Bone marrow (tissue), 2 donors: ENCODE measurements around the gene RILP.
A peak's percentile ranks its signal among the peaks of the same experiment; 100 is the strongest.
"Not testable (repeated sequence)": the region's sequence is repeated elsewhere in the genome, so short reads cannot be mapped to it uniquely, and the experiment has no call there.

ENCODE experiments used
- DNase-seq, 2 donors: peaks; one replicate each; lab custom pipeline; 2025; lab: John Stamatoyannopoulos, UW

RILP gene, protein sequence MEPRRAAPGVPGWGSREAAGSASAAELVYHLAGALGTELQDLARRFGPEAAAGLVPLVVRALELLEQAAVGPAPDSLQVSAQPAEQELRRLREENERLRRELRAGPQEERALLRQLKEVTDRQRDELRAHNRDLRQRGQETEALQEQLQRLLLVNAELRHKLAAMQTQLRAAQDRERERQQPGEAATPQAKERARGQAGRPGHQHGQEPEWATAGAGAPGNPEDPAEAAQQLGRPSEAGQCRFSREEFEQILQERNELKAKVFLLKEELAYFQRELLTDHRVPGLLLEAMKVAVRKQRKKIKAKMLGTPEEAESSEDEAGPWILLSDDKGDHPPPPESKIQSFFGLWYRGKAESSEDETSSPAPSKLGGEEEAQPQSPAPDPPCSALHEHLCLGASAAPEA

GRCh38 chr17:1649844-1650501 lies at the start of gene RILP:
TSS of gene RILP (minus strand) at chr17:1649866. CDS start at chr17:1649804, 62 bp downstream.
- DNase-seq, result peak in 1 of 2 donors; percentile 44

DNA sequence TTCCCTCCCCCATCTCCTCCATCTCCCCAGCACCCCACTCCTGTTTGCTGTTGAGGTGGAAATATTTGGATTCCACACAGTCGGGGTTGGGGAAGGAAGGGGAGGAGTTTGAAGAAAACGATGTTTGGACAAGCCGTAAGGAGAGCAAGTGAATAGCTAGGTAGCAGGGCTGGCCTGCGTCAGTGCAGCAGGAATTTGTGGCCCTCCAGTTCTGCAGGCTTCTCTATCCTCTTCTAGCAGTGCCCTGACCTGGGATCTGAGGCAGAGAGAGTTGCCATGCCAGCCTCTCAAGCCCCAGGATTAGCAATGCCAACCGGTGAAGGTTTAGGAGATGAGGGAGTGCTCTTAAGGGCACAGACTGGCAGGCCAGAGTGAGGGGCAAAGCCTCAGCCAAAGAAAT lies 48.0 kb upstream of the RILP start:
- DNase-seq, result no peak

DNA sequence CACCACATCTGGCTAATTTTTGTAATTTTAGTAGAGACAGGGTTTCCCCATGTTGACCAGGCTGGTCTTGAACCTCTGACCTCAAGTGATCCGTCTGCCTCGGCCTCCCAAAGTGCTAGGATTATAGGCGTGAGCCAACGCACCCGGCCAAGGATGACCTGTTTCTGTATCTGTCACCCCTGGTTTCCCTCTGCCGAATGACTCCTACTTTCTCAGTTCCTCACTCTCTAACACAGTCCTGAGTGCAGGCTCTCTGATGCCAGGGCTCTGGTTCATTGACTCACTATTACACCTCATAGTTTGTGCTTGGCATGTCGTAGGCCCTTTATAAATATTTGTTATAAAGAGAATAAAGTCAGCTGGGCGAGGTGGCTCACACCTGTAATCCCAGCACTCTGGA lies 45.7 kb upstream of the RILP start:
- no peak for DNase-seq

DNA sequence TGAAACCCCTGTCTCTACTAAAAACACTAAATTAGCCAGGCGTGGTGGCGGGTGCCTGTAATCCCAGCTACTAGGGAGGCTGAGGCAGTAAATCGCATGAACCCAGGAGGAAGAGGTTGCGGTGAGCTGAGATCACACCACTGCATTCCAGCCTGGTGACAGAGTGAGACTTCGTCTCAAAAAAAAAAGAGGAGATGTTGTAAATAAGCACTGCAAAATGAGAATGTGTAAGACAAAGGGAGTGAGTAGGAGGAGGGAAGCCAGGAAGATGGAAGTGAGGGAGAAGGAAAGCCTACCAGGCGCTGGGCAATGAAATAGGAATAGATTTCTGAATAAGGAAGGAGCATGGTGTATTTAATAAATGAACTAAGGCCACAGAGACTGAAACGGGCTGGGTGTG lies 43.7 kb upstream of the RILP start:
- DNase-seq, result no peak

DNA sequence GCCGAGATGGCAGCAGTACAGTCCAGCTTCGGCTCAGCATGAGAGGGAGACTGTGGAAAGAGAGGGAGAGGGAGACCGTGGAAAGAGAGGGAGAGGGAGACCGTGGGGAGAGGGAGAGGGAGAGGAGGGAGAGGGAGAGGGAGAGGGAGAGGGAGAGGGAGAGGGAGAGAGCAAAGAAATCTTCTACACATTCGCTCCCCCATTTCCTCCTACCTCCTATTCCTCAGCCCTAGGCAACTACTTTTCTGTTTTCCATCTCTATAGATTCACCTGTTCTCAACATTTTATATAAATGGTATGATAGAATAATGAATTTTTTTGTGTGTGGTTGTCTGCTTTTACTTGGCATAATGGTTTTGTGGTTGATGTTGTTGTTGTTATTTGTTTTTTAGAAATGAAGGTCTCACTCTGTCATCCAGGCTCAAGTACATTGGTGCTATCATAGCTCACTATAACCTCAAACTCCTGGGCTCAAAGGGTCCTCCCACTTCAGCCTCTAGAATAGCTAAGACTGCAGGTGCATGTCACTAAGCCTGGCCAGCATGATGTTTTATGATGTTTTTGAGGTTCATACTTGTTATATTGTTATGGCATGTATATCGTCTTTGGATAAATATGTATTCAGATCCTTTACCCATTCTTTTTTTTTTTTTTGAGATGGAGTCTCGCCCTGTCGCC lies 41.0 kb upstream of the RILP start:
- DNase-seq, result no peak

DNA sequence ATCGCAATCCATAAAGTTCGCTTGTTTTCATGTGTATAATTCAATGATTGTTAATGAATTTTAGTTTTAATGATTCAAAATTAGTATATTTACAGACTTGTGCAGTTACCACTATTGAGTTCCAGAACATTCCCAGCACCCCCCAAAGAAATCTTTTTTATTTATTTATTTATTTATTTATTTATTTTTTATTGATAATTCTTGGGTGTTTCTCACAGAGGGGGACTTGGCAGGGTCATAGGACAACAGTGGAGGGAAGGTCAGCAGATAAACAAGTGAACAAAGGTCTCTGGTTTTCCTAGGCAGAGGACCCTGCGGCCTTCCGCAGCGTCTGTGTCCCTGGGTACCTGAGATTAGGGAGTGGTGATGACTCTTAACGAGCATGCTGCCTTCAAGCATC lies 38.7 kb upstream of the RILP start:
- not testable (repeated sequence) for DNase-seq

- no peak for DNase-seq
These were observed 36.4 kb upstream of the RILP start for GRCh38 chr17:1686086-1686485.

DNA sequence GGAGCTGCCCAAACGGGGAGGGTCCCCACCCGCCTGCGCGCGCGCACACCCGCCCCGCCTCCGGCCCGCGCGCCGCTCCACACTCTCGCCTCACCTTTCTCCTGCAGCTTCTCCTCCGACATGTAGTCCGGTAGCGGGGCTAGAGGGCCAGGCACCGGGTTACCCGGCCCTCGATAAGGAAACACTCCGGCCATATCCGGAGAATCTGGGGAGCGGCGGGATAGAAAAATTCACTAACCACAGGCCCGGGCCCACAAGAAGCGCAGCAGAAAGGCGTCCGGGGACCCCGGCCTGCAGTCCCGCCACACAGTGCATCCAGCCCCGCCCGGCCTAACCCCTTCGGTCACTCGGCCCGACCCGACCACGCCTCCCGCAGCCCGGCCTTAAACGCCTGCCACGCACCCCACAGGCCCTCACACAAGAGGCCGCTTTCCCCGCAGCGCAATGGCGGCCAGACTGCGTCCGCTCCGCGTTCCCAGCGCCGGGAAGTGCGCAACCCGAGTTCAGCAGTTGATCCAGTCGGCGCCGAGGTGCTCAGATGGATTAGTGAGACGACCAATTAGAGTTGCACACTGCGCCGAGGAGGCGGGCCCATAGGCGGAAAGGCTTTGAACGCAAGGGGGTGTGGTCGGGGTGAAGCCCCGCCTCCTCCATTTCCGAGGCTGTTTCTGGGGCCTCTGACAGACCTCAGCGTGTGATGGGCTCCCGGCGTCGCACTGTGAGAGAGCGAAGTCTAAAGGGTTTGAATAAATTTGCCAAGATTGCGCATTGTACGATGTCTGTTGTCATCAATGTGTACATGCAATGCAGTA lies 34.9 kb upstream of the RILP start, which contains the start of gene PRPF8:
TSS of gene PRPF8 (minus strand) at position 490 of the 812 bp plus-strand sequence. CDS start at position 194, 296 bp downstream.
- peak; percentile 85 to 95 for DNase-seq

DNA sequence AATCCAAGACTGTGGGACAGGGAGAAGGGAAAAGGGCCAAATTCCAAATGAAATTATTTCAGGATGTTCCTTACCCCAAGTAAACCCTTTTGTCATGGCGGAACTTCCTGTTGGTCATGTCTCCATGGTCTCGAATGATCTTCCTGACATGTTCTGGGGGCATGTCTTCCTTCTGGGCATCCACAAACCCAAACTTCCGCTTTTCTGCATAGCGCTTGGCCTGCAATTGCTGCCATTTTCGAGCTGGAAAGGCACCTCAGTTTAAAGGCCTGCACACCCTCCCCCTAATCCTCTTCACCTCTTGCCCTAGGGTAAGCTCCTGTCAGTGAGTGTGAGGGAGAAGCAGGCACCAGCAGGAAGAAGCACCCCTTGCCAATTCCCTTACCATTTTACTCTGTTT lies 33.8 kb upstream of the RILP start:
- DNase-seq, result no peak

GRCh38 chr17:1676401-1676800 lies 26.7 kb upstream of the RILP start:
- no peak for DNase-seq

DNA sequence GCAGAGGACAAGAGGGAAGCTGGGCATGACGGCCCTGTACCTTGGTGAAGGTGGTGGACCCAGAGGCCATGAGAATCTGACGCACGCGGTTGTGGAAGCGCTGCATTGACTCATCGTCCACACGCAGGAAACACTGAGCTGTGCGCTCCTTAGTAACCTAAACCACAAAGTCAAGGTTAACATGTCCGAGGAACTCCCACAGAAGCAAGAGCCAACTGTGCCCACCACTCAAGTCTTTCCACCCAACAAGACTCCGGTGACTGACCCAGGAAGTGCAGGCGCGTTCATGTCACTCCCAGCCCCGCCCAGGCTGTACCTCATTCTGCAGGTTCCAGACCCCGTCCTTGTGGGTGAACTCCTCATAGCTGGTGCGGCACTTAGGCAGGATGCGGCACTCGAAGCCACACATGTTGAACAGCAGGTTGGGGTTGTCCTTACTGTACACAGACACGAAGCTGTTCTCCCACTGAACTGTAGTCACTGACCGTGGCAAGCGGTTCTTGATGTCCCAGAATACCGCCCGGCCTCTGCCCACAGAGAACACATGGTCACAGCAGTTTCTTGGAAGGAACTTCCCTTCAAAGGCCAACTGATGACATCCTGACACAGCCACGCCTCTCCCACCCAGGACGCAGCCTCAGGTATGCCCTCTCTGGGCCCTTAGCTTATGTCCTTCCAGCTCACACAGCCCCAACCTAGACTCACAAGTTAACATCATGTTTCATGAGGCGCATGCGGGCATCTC lies 23.5 kb upstream of the RILP start:
- DNase-seq, result no peak

DNA sequence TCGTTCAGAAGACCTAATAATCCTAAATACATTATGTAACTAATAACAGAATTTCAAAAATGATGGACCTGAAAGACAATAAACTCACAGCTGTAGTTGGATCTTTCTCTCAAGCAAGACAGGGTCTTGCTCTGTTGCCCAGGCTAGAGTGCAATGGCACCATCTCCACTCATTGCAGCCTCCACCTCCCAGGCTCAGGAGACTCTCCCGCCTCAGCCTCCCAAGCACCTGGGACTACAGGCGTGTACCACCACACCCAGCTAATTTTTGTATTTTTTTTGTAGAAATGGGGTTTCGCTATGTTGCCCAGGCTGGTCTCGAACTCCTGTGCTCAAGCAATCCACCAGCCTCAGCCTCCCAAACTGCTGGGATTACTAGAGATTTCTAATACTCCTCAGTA lies 14.3 kb upstream of the RILP start:
- DNase-seq, result not testable (repeated sequence)

DNA sequence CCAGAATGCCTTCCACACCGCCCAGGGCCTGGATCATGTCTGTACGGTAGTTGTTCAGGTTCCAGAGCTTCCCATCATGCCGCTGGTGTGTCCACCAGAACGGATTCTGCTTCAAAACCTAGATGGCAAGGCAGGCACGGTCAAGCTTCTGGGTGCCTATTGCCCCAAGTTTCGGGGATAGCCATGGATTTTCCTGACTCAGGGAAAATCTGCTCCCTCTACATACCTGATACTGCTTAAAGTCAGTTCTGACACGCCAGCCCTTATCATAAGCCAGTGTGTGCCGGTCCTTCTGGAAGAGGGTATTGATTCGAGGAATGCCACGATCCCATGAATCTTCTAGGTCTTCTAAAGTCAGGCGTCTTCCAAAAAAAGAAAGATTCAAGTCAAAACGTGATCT lies 11.4 kb upstream of the RILP start:
- no peak for DNase-seq

GRCh38 chr17:1658100-1658499 lies 8.4 kb upstream of the RILP start:
- DNase-seq, result no peak

DNA sequence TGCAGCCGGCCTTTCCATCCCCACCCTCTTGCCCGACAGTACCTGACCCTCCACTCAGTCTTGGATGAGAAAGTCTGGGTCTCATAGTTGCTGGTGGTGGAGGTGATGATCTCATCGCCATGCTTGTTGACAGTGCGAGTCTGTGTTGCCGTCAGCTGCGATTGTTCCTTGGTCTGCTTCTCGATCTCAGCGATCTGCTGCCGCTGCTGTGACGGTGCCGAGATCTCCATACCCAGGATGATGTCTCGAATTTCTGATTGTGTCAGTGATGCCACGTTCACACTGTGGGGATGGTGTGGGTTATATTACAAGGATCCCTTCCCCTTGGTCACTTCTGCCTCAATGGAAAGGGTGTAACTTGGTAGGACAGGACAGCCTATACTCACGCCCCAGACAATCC lies 4.1 kb upstream of the RILP start:
- DNase-seq, result no peak

DNA sequence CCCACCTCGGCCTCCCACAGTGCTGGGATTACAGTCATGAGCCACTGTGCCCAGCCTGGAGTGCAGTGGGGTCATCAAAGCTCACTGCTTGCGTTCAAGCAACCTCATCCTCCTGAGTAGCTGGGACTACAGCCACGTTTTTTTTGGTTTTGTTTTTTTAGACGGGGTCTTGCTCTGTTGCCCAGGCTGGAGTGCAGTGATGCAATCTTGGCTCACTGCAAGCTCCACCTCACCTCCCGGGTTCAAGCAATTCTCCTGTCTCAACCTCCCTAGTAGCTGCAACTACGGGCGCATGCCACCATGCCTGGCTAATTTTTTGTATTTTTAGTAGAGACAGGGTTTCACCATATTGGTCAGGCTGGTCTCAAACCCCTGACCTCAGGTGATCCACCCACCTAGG lies 3.1 kb upstream of the RILP start:
- not testable (repeated sequence) for DNase-seq

DNA sequence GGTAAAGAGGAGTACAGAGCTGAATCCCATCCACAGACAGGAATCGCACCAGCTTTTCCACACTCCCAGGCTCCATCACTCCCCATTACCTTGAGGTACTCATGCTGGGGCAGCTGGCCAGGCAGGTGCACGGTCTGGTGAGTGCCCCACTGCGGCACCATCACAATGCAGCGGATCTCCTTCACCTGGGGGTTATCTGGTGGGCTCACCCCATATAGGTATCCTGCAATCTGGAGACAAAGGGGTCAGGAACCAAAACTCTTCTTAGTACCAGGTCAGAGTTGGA lies 1.8 kb upstream of the RILP start:
- no peak for DNase-seq

GRCh38 chr17:1650731-1651558 lies 1.3 kb upstream of the RILP start:
- DNase-seq, result no peak

DNA sequence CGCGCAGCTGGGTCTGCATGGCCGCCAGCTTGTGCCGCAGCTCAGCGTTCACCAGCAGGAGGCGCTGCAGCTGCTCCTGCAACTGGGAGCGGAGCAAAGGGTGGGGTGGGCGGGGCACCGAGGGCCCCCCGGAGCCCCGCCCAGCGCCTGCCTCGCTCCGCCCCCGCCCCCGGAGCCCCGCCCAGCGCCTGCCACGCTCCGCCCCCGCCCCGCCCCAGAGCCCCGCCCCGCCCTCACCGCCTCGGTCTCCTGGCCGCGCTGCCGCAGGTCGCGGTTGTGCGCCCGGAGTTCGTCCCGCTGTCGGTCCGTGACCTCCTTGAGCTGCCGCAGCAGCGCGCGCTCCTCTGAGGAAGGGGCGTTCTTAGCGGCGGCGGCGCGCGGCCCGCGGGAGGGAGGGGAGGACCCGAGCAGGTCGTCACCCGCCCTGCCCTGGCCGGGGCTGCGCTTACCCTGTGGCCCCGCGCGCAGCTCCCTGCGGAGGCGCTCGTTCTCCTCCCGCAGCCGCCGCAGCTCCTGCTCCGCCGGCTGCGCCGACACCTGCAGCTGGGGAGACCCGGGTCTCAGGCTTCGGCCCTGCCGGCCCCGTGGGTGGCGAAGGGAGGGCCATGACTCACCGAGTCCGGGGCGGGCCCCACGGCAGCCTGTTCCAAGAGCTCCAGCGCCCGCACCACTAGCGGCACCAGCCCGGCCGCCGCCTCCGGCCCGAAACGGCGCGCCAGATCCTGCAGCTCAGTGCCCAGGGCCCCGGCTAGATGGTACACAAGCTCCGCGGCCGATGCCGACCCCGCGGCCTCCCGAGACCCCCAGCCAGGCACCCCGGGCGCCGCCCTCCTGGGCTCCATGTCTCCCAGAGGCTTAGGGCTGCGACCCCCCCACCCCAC lies 463 bp downstream of the RILP start:
- peak; percentile 68 to 83 for DNase-seq
